Uterus (tissue), 4 donors: Measurements from ENCODE around the gene MXRA8. TPM values are rescaled to one million over a fixed set of nuclear protein-coding genes. Genes with fewer than 3 reads are reported as not detected.
"Not testable (repeated sequence)": the region's sequence is repeated elsewhere in the genome, so short reads cannot be mapped to it uniquely, and the experiment has no call there.

Experiments used
- DNase-seq, 2 donors: peaks; one replicate each; pipeline ENCODE4 v3.0.0-alpha.2; 2019 to 2020
- H3K27ac ChIP-seq, 2 donors: fragments of 200-600 bp; sonication (generic); 1 replicate in 1 of 2; 2 replicates in 1 of 2; pipeline ENCODE4 v1.5.1; 2016 to 2018
- H3K27me3 ChIP-seq, 2 donors: fragments of 200-600 bp; sonication (generic); one replicate each; pipeline ENCODE4 v1.5.1; 2018 to 2019; ENCODE audit warnings: control low read depth in 1 of 2
- H3K36me3 ChIP-seq, 2 donors: fragments of 200-600 bp; sonication (generic); one replicate each; pipeline ENCODE4 v1.5.1; 2019; ENCODE audit warnings: control low read depth in 1 of 2
- H3K4me1 ChIP-seq, 2 donors: fragments of 200-600 bp; sonication (generic); one replicate each; pipeline ENCODE4 v1.5.1; 2018 to 2019; ENCODE audit warnings: control low read depth in 1 of 2
- H3K4me3 ChIP-seq, 2 donors: fragments of 200-600 bp; sonication (generic); 1 replicate in 1 of 2; 2 replicates in 1 of 2; pipeline ENCODE4 v1.5.1; 2018 to 2019; ENCODE audit warnings: mild to moderate bottlenecking in 1 of 2
- H3K9me3 ChIP-seq, 2 donors: fragments of 200-600 bp; sonication (generic); one replicate each; pipeline ENCODE4 v1.5.1; 2019; ENCODE audit warnings: control low read depth in 1 of 2
- POLR2A ChIP-seq, 2 donors: fragments of 450-650 bp; IDR thresholded peaks; one replicate each; pipeline ENCODE4 v1.6.1; 2016; ENCODE audit warnings: antibody characterized with exemption in 2 of 2, mild to moderate bottlenecking in 1 of 2, moderate library complexity in 1 of 2
- intact Hi-C: fragments of 100-400 bp; cut with DNase I; formaldehyde crosslinking; loops from one replicate; pipeline ENCODE4 v1.15.1; 2023; ENCODE audit warnings: low total_unique reads
- total RNA-seq, 4 donors: library from RNA; depleted of rRNA in 3 of 4; stranded (reverse); fragments of >200 nt in 3 of 4; gene quantifications; one replicate each; pipeline versions ENCODE4 v1.1.0 to v1.2.4, GENCODE V29; 2014 to 2023
- TF ChIP-seq, protein P1 (sequence below), 4 experiments: fragments of 200-600 bp in 2 of 4; fragments of 450-650 bp in 2 of 4; sonication (generic) in 2 of 4; IDR thresholded peaks; one replicate each; pipeline ENCODE4 v1.5.1; 2016 to 2019; ENCODE audit warnings: antibody characterized with exemption in 4 of 4, mild to moderate bottlenecking in 2 of 4, moderate library complexity in 1 of 4
- donor health status: DM: yes; HTN: yes; CAD: no.

Gene MXRA8
- total RNA-seq, 4 donors from 2014 or later: 86.1 to 143 (median 117) TPM

DNA sequence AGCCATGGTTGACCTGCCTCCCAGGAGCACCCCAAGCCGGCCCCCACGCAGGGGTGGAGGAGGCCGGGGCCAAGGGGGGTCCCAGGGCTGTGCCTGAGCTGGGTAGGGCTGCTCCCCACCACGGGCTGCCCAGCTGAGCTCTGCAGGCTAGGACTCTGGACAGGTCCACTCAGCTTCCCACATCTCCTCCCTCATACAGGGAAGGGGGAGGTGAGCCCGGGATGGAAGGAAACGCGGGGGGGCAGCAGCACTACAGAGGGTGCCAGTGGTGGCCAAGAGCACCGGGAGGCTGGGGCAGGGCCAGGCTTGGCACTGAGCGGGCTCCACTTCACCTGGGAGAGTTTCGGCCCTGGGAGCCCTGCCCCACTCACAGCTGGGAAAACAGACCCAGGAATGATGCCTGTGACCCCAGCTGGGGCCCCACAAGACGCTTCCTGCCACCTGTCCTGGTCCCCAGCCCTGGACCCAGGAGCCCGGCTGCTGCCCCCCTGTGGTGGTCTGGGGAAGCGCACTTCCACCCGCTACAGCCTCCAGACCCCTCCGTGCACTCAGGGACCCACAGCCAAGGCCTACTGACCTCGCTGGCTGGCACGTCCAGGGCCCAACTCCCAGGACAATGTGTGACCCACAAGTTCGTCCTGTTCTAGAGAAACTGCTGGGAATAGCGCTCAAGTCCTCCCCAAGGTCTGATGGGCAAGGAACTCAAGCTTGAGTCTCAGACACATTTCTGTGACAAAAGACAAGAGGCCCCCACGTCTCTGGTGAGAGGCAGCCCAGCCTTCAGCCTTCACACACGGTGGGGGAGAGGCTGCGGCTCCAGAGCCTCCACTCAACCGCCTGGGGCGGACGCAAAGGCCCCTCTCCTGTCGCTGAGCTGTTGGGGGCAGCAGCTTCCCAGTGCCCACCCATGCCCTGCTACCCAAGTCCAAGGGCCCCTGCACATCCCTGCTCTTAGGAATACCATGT lies 13.7 kb upstream of the MXRA8 start:
- TF ChIP-seq, protein P1, sequence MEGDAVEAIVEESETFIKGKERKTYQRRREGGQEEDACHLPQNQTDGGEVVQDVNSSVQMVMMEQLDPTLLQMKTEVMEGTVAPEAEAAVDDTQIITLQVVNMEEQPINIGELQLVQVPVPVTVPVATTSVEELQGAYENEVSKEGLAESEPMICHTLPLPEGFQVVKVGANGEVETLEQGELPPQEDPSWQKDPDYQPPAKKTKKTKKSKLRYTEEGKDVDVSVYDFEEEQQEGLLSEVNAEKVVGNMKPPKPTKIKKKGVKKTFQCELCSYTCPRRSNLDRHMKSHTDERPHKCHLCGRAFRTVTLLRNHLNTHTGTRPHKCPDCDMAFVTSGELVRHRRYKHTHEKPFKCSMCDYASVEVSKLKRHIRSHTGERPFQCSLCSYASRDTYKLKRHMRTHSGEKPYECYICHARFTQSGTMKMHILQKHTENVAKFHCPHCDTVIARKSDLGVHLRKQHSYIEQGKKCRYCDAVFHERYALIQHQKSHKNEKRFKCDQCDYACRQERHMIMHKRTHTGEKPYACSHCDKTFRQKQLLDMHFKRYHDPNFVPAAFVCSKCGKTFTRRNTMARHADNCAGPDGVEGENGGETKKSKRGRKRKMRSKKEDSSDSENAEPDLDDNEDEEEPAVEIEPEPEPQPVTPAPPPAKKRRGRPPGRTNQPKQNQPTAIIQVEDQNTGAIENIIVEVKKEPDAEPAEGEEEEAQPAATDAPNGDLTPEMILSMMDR (IDR thresholded peaks at IDR 0.05): peak; percentile 86 to 97 (median 92)
- no peak for TF ChIP-seq POLR2A (IDR thresholded peaks at IDR 0.05)
- Histone ChIP-seq H3K4me3 (no peak overlapping the region), H3K4me1 (peaks cover 0 to 17% of the 10 kb centered on the region in 2 donors), H3K36me3 (no peaks in the 10 kb centered on the region), H3K27ac (peak overlapping the region in 1 of 2 donors; percentile 58), H3K27me3 (no peaks in the 10 kb centered on the region), H3K9me3 (no peaks in the 10 kb centered on the region)
- peak; percentile 69 to 77 for DNase-seq
- intact Hi-C loops: no loop called here

DNA sequence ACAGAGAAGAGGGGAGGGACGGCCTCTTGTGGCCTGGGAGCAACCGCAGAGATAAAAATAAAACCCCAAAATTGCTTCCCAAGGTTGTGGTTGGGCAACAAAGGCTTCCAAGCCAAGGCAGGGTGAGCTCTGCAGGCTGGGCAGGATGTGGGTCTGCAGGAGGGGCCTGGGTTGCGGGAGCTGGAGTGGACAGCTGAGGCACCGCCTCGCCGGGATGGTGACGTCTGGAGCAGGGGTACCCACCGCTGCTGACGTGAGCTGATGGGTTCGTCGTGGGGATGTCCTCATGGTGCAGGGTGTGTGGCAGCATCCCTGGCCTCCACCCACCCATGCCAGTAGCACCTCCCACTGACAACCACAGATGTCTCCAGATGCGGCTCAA lies 13.0 kb upstream of the MXRA8 start:
- H3K4me1 ChIP-seq: peaks cover 0 to 17% of the 10 kb centered on the region in 2 donors
- H3K36me3 ChIP-seq: no peaks in the 10 kb centered on the region
- no peaks in the 10 kb centered on the region for H3K9me3 ChIP-seq
- no peak for DNase-seq
- intact Hi-C loops: no loop called here
- no peak for TF ChIP-seq POLR2A (IDR thresholded peaks at IDR 0.05)
- TF ChIP-seq, protein P1 (IDR thresholded peaks at IDR 0.05): no peak
- H3K4me3 ChIP-seq: no peak overlapping the region
- H3K27me3 ChIP-seq: no peaks in the 10 kb centered on the region
- H3K27ac ChIP-seq: peak overlapping the region in 1 of 2 donors; percentile 58

DNA sequence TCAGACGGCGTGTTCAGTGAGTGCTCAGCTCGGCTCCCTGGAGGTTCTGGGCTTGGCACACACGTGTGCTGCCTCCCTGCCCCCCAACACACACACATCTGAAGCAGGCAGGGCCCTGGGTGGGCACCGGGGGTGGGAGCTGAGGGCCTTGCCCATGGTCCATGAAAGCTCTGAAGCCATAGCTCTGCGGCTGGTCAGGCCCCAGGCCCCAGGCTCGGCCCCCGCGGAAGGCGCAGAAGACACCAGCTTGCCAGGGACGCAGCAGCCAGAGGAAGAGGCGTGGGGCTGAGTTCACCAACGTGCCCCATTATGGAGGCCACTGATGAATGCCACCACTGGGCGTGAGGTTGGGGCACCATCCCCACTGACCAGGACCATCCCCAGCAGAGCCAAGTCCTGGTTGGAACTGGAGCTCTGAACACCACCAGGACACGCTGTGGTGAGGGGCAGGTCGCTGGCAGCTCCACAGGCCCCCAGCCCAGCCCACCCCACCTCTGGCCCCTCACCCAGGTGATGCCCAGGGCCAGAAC lies 12.5 kb upstream of the MXRA8 start:
- Histone ChIP-seq H3K27ac (no peak overlapping the region), H3K27me3 (no peaks in the 10 kb centered on the region), H3K9me3 (no peaks in the 10 kb centered on the region), H3K36me3 (no peaks in the 10 kb centered on the region), H3K4me3 (no peak overlapping the region), H3K4me1 (peaks cover 0 to 17% of the 10 kb centered on the region in 2 donors)
- DNase-seq: no peak
- TF ChIP-seq, protein P1 (IDR thresholded peaks at IDR 0.05): no peak
- TF ChIP-seq POLR2A (IDR thresholded peaks at IDR 0.05): no peak
- intact Hi-C loops: no loop called here

DNA sequence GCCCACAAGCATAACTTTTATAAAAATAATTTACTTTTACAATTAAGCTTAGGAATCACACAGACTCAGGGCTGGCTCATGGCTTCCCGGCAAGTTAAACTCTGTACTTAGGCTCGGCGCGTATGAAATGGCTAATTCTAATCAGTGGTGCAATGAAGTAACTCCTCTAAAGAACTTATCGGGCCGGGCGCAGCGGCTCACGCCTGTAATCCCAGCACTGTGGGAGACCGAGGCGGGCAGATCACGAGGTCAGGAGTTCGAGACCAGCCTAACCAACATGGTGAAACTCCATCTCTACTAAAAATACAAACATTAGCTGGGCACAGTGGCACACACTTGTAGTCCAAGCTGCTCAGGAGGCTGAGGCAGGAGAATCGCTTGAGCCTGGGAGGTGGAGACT lies 11.7 kb upstream of the MXRA8 start:
- H3K27me3 ChIP-seq, DNase-seq, H3K27ac ChIP-seq, H3K36me3 ChIP-seq, intact Hi-C loops, H3K9me3 ChIP-seq, H3K4me3 ChIP-seq: not testable (repeated sequence)
- peaks cover 0 to 17% of the 10 kb centered on the region in 2 donors for H3K4me1 ChIP-seq

DNA sequence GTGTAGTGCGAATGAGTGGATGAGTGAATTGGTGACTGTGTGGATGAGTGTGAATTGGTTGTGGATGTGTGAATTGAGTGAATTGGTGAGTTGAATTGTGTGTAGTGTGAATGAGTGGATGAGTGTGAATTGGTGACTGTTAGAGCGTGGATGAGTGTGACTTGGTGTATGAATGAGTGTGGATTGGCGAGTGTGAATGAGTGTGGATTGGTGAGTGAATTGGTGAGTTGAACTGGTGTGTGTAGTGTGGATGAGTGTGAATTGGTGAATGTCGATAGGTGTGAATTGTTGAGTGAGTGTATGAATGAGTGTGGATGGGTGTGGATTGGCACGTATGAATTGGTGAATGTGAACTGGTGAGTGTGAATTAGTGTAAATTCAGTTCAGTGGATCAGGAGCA lies 9.0 kb upstream of the MXRA8 start:
- no peaks in the 10 kb centered on the region for H3K36me3 ChIP-seq
- H3K4me1 ChIP-seq: peaks cover 0 to 6% of the 10 kb centered on the region in 2 donors
- no peaks in the 10 kb centered on the region for H3K9me3 ChIP-seq
- no peaks in the 10 kb centered on the region for H3K27me3 ChIP-seq
- DNase-seq: no peak
- intact Hi-C loops: no loop called here
- no peak for TF ChIP-seq POLR2A (IDR thresholded peaks at IDR 0.05)
- H3K4me3 ChIP-seq: no peak overlapping the region
- no peak overlapping the region for H3K27ac ChIP-seq

DNA sequence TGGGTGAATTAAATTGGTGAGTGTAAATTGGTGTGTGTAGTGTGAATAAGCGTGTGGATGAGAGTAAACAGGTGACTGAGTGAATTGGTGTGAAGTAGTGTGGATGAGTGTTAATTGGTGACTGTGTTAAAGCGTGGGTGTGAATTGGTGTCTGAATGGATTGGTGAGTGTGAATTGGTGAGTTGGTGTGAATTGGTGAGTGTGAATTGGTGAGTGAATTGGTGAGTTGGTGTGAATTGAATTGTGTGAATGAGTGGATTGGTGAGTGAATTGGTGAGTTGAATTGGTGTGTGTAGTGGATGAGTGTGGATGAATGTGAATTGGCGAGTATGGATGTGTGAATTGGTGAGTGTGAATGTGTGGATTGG lies 8.3 kb upstream of the MXRA8 start:
- no peak for DNase-seq
- no peaks in the 10 kb centered on the region for H3K27me3 ChIP-seq
- intact Hi-C loops: no loop called here

More for the DNA sequence above, 8.3 kb upstream of the MXRA8 start:
- no peaks in the 10 kb centered on the region for H3K36me3 ChIP-seq
- no peak overlapping the region for H3K27ac ChIP-seq
- no peak overlapping the region for H3K4me3 ChIP-seq
- no peak for TF ChIP-seq POLR2A (IDR thresholded peaks at IDR 0.05)
- no peaks in the 10 kb centered on the region for H3K9me3 ChIP-seq
- H3K4me1 ChIP-seq: peaks cover 0 to 3% of the 10 kb centered on the region in 2 donors
